H1 (cell line): ENCODE measurements around the gene PRPH2. TPM values are rescaled to one million over a fixed set of nuclear protein-coding genes. Genes with fewer than 3 reads are reported as not detected.

Source experiments
- CTCF ChIA-PET: fragments of 300-600 bp; sonication (Branson Sonifier 250); formaldehyde crosslinking; loops from one replicate; lab custom pipeline; 2021; ENCODE audit not compliant: partially characterized antibody; lab: Charles Lee
- POLR2A ChIA-PET: fragments of 300-600 bp; sonication (Branson Sonifier 250); formaldehyde crosslinking; loops from one replicate; lab custom pipeline; 2021; ENCODE audit warnings: inconsistent platforms; ENCODE audit not compliant: partially characterized antibody; lab: Charles Lee
- DNase-seq, 2 experiments: peaks; one replicate each; pipeline versions ENCODE4 v3.0.0 to v3.0.0-alpha.2; 2010 to 2022; ENCODE audit warnings: low spot score in 2 of 2, low read depth in 1 of 2, mixed read lengths in 1 of 2
- FAIRE-seq: peaks from 2 replicates; lab custom pipeline; 2011; peaks lifted over from hg19 to GRCh38; lab: Jason Lieb, UNC
- H2AFZ ChIP-seq: 2 replicates; pipeline ENCODE4 v1.8.1; 2012; ENCODE audit warnings: low read length, inconsistent platforms
- H2AK5ac ChIP-seq: 2 replicates; pipeline ENCODE4 v1.6.1; 2013; ENCODE audit warnings: low read depth, low read length
- H2BK120ac ChIP-seq: replicated peaks from 2 replicates; pipeline ENCODE3; 2013; ENCODE audit warnings: low read depth, low read length, inconsistent platforms
- H2BK12ac ChIP-seq: 2 replicates; pipeline ENCODE4 v1.6.1; 2013; ENCODE audit warnings: low read depth, low read length
- H2BK15ac ChIP-seq: 2 replicates; pipeline ENCODE4 v1.6.1; 2013; ENCODE audit warnings: low read length
- H2BK20ac ChIP-seq: 2 replicates; pipeline ENCODE4 v1.6.1; 2013; ENCODE audit warnings: low read length
- H2BK5ac ChIP-seq: 2 replicates; pipeline ENCODE4 v1.6.1; 2013; ENCODE audit warnings: low read depth, low read length
- H3K14ac ChIP-seq: 2 replicates; pipeline ENCODE4 v1.6.1; 2013; ENCODE audit warnings: inconsistent platforms; ENCODE audit not compliant: insufficient read length
- H3K18ac ChIP-seq: 2 replicates; pipeline ENCODE4 v1.6.1; 2013; ENCODE audit warnings: low read length; ENCODE audit errors: extremely low read depth
- H3K23ac ChIP-seq: 2 replicates; pipeline ENCODE4 v1.6.1; 2013; ENCODE audit warnings: inconsistent platforms; ENCODE audit not compliant: insufficient read length
- H3K23me2 ChIP-seq: 2 replicates; pipeline ENCODE4 v1.6.1; 2013; ENCODE audit warnings: low read depth, low read length
- H3K27ac ChIP-seq: 2 replicates; pipeline ENCODE4 v1.6.1; 2011; ENCODE audit warnings: low read depth, low read length, inconsistent platforms
- H3K27me3 ChIP-seq, 4 experiments: replicated peaks in 1 of 4; 1 replicate in 1 of 4; 2 replicates in 3 of 4; pipeline versions ENCODE4 v1.6.1 to v1.8.1; 2011 to 2013; ENCODE audit warnings: low read length in 3 of 4, mild to moderate bottlenecking in 3 of 4, inconsistent platforms in 2 of 4, mixed read lengths in 2 of 4, moderate library complexity in 1 of 4; ENCODE audit not compliant: control insufficient read depth in 3 of 4, insufficient read depth in 3 of 4; ENCODE audit errors: extremely low read depth in 1 of 4
- H3K36me3 ChIP-seq, 4 experiments: 2 replicates each; pipeline versions ENCODE4 v1.6.1 to v1.8.1; 2011 to 2013; ENCODE audit warnings: mild to moderate bottlenecking in 4 of 4, low read length in 3 of 4, moderate library complexity in 2 of 4, control low read depth in 1 of 4, inconsistent platforms in 1 of 4; ENCODE audit not compliant: insufficient read depth in 4 of 4, control insufficient read depth in 2 of 4
- H3K4ac ChIP-seq: replicated peaks from 2 replicates; pipeline ENCODE3; 2013; ENCODE audit warnings: low read length, low read depth, mixed read lengths, inconsistent platforms; ENCODE audit not compliant: insufficient read length
- H3K4me1 ChIP-seq, 4 experiments: replicated peaks in 1 of 4; 1 replicate in 1 of 4; 2 replicates in 3 of 4; pipeline versions ENCODE4 v1.6.1 to v1.8.1; 2011 to 2013; ENCODE audit warnings: low read length in 3 of 4, inconsistent platforms in 2 of 4, mixed read lengths in 1 of 4; ENCODE audit not compliant: insufficient read depth in 4 of 4, control insufficient read depth in 3 of 4
- H3K4me2 ChIP-seq, 2 experiments: 2 replicates each; pipeline versions ENCODE4 v1.6.1 to v1.8.1; 2011 to 2013; ENCODE audit warnings: low read depth in 2 of 2, low read length in 2 of 2, control low read depth in 1 of 2, inconsistent platforms in 1 of 2, mild to moderate bottlenecking in 1 of 2; ENCODE audit not compliant: insufficient read depth in 1 of 2
- H3K4me3 ChIP-seq, 4 experiments: fragments of 200-600, 300-600 bp in 1 of 4; sonication (generic), shearing (Covaris generic), sonication (Bioruptor Twin) in 1 of 4; 2 replicates each; pipeline versions ENCODE4 v1.5.1 to v1.8.1; 2011 to 2016; ENCODE audit warnings: low read length in 4 of 4, low read depth in 3 of 4, control low read depth in 2 of 4, inconsistent platforms in 2 of 4, mild to moderate bottlenecking in 2 of 4, mixed read lengths in 1 of 4, moderate library complexity in 1 of 4; ENCODE audit not compliant: insufficient read depth in 2 of 4; ENCODE audit errors: extremely low read depth in 1 of 4
- H3K56ac ChIP-seq: replicated peaks from 2 replicates; pipeline ENCODE3; 2013; ENCODE audit warnings: low read depth, mild to moderate bottlenecking, mixed read lengths, low read length, inconsistent platforms; ENCODE audit not compliant: insufficient read length
- H3K79me1 ChIP-seq: 2 replicates; pipeline ENCODE4 v1.6.1; 2013; ENCODE audit warnings: low read depth, low read length, control low read depth
- H3K79me2 ChIP-seq, 2 experiments: 2 replicates each; pipeline versions ENCODE4 v1.6.1 to v1.8.1; 2012 to 2013; ENCODE audit warnings: low read length in 2 of 2, mild to moderate bottlenecking in 2 of 2, inconsistent platforms in 1 of 2; ENCODE audit not compliant: insufficient read depth in 2 of 2, control insufficient read depth in 1 of 2
- H3K9ac ChIP-seq, 4 experiments: replicated peaks in 1 of 4; 1 replicate in 1 of 4; 2 replicates in 3 of 4; pipeline versions ENCODE4 v1.6.1 to v1.8.1; 2011 to 2013; ENCODE audit warnings: low read depth in 3 of 4, low read length in 3 of 4, control low read depth in 2 of 4, mild to moderate bottlenecking in 2 of 4, moderate library complexity in 2 of 4, inconsistent platforms in 1 of 4; ENCODE audit errors: extremely low read depth in 1 of 4
- H3K9me3 ChIP-seq, 2 experiments: 2 replicates each; pipeline versions ENCODE4 v1.6.1 to v1.8.1; 2012 to 2013; ENCODE audit warnings: mild to moderate bottlenecking in 2 of 2, moderate library complexity in 2 of 2, control low read depth in 1 of 2, inconsistent platforms in 1 of 2, low read depth in 1 of 2, low read length in 1 of 2, mixed read lengths in 1 of 2; ENCODE audit not compliant: insufficient read depth in 2 of 2
- H4K20me1 ChIP-seq, 2 experiments: replicated peaks in 1 of 2; 2 replicates each; pipeline versions ENCODE3 to v1.8.1; 2011 to 2013; ENCODE audit warnings: inconsistent platforms in 2 of 2, low read length in 2 of 2, mild to moderate bottlenecking in 1 of 2; ENCODE audit not compliant: insufficient read depth in 2 of 2, control insufficient read depth in 1 of 2
- H4K5ac ChIP-seq: 2 replicates; pipeline ENCODE4 v1.6.1; 2013; ENCODE audit warnings: low read length, low read depth, mixed read lengths, inconsistent platforms; ENCODE audit not compliant: insufficient read length
- H4K8ac ChIP-seq: 2 replicates; pipeline ENCODE4 v1.8.0; 2013; ENCODE audit warnings: mild to moderate bottlenecking, moderate library complexity, low read length, inconsistent platforms; ENCODE audit not compliant: insufficient read depth; ENCODE audit errors: extremely low read depth
- H4K91ac ChIP-seq: replicated peaks from 2 replicates; pipeline ENCODE3; 2013; ENCODE audit warnings: low read length, mixed read lengths, inconsistent platforms; ENCODE audit not compliant: insufficient read length
- CHD7 ChIP-seq: fragments of 300-600 bp; sonication (generic); IDR thresholded peaks from 2 replicates; pipeline ENCODE4 v1.7.1; 2012; ENCODE audit warnings: low read length, moderate library complexity, mild to moderate bottlenecking, inconsistent platforms; ENCODE audit not compliant: insufficient replicate concordance
- polyA plus RNA-seq, 7 experiments: library from polyadenylated mRNA; depleted of rRNA in 3 of 7; stranded (reverse) in 5 of 7; unstranded in 2 of 7; fragments of >200 nt in 5 of 7; fragments of 200-250 nt in 2 of 7; gene quantifications; 1 replicate in 5 of 7; 2 replicates in 1 of 7; 4 replicates in 1 of 7; pipeline versions ENCODE4 v1.2.1 to v1.2.3, GENCODE V29; 2011 to 2013; ENCODE audit warnings: missing spikeins in 2 of 7, mixed read lengths in 2 of 7
- total RNA-seq: library from RNA; stranded (reverse); fragmentation: NEBNext Ultra II Directional; extraction: Animal tissue kit (Norgen Biotek cat#: 25700); gene quantifications from 2 replicates; pipeline ENCODE4 v1.2.1, GENCODE V29; 2021

Gene PRPH2
- total and polyA plus RNA-seq, 2 of the 8 experiments (the other 6 are each of a cell fraction or from before 2014, with no cell fraction given), result 0.23 to 0.65 TPM

DNA sequence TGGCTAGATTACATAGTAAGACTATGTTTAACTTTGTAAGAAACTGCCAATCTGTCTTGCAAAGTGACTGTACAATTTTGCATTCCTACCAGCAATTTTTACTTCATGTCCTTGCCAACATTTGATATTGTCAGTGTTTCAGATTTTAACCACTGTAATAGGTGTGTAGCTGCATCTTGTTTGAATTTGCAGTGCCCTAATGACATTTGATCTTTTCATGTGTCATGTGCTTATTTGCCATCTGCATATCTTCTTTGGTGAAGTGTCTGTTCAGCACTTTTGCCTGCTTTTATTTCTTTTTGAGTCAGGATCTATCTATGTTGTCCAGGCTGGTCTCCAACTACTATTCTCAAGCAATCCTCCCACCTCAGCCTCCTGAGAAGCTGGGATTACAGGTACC, 2.4 kb upstream of the PRPH2 start:
- no peak overlapping the region for H3K4ac ChIP-seq
- no peak overlapping the region for H3K14ac ChIP-seq
- no peak overlapping the region for H2BK20ac ChIP-seq
- no peaks in the 10 kb centered on the region for H3K23me2 ChIP-seq
- no peak overlapping the region for H2BK120ac ChIP-seq
- H3K9ac ChIP-seq, result no peak overlapping the region
- FAIRE-seq (no peak), DNase-seq (no peak)
- no peak overlapping the region for H2BK15ac ChIP-seq
- no peaks in the 10 kb centered on the region for H3K79me1 ChIP-seq
- H3K23ac ChIP-seq, result no peak overlapping the region
- H3K27ac ChIP-seq, result no peak overlapping the region
- no peak overlapping the region for H3K56ac ChIP-seq
- no peaks in the 10 kb centered on the region for H3K27me3 ChIP-seq
- H4K8ac ChIP-seq, result no peak overlapping the region
- no peak overlapping the region for H2AK5ac ChIP-seq
- H3K36me3 ChIP-seq, result no peaks in the 10 kb centered on the region
- H3K18ac ChIP-seq, result no peak overlapping the region
- ChIA-PET POLR2A (interaction anchor here (2.0 kb wide), 1 partner anchor 155 kb away, joined by 8 read pairs; the partner anchor contains the start of gene RPL7L1), CTCF (interaction anchor here (1.3 to 7.5 kb wide), 14 partner anchors 10 to 153 kb away, joined by 3 to 87 read pairs (median 7); partner anchors contain the start of gene RPL7L1)
- H3K4me3 ChIP-seq, result no peak overlapping the region
- no peak overlapping the region for H2BK5ac ChIP-seq
- no peak overlapping the region for H3K4me2 ChIP-seq
- no peaks in the 10 kb centered on the region for H3K9me3 ChIP-seq
- no peak overlapping the region for H4K5ac ChIP-seq
- H3K4me1 ChIP-seq, result no peaks in the 10 kb centered on the region
- H2AFZ ChIP-seq, result no peak overlapping the region
- no peaks in the 10 kb centered on the region for H3K79me2 ChIP-seq
- H4K20me1 ChIP-seq, result no peaks in the 10 kb centered on the region
- H4K91ac ChIP-seq, result no peak overlapping the region
- no peak overlapping the region for H2BK12ac ChIP-seq
- no peak for TF ChIP-seq CHD7
